Smooth muscle cell (in vitro differentiated cells): ENCODE data around the gene ZNF212. TPM values are rescaled to one million over a fixed set of nuclear protein-coding genes. Genes with fewer than 3 reads are reported as not detected.

ENCODE experiments used
- DNase-seq: peaks from one replicate; lab custom pipeline; 2025; ENCODE audit not compliant: unreplicated experiment; lab: John Stamatoyannopoulos, UW
- H2AFZ ChIP-seq: fragments of 200-600 bp; sonication (generic); 2 replicates; pipeline ENCODE4 v1.6.0; 2016; ENCODE audit warnings: antibody characterized with exemption, low read depth, mild to moderate bottlenecking
- H3F3A ChIP-seq: fragments of 200-600 bp; sonication (generic); 2 replicates; pipeline ENCODE4 v1.6.0; 2017; ENCODE audit warnings: antibody characterized with exemption, low read depth
- H3K27ac ChIP-seq: fragments of 200-600 bp; sonication (generic); 2 replicates; pipeline ENCODE4 v1.5.1; 2016; ENCODE audit warnings: low read depth, mild to moderate bottlenecking
- H3K27me3 ChIP-seq: fragments of 200-600 bp; sonication (generic); 2 replicates; pipeline ENCODE4 v1.6.1; 2016; ENCODE audit warnings: low read depth, mild to moderate bottlenecking
- H3K36me3 ChIP-seq: fragments of 200-600 bp; sonication (generic); 2 replicates; pipeline ENCODE4 v1.5.1; 2016; ENCODE audit warnings: low read depth
- H3K4me1 ChIP-seq: fragments of 200-600 bp; sonication (generic); 2 replicates; pipeline ENCODE4 v1.5.1; 2016; ENCODE audit warnings: low read depth
- H3K4me2 ChIP-seq: fragments of 200-600 bp; sonication (generic); 2 replicates; pipeline ENCODE4 v1.6.0; 2016; ENCODE audit warnings: mild to moderate bottlenecking
- H3K4me3 ChIP-seq: fragments of 200-600 bp; sonication (generic); 2 replicates; pipeline ENCODE4 v1.5.1; 2016; ENCODE audit warnings: mild to moderate bottlenecking
- H3K79me2 ChIP-seq: fragments of 200-600 bp; sonication (generic); 2 replicates; pipeline ENCODE4 v1.6.0; 2016; ENCODE audit warnings: low read depth, mild to moderate bottlenecking
- H3K9ac ChIP-seq: fragments of 200-600 bp; sonication (generic); 2 replicates; pipeline ENCODE4 v1.6.0; 2016; ENCODE audit warnings: low read depth
- H3K9me3 ChIP-seq: fragments of 200-600 bp; sonication (generic); replicated peaks from 2 replicates; pipeline ENCODE4 v1.5.1; 2016; ENCODE audit warnings: low read depth
- H4K20me1 ChIP-seq: fragments of 200-600 bp; sonication (generic); 2 replicates; pipeline ENCODE4 v1.6.0; 2016; ENCODE audit warnings: low read depth
- CTCF ChIP-seq: fragments of 200-600 bp; sonication (generic); IDR thresholded peaks from 2 replicates; pipeline ENCODE4 v1.5.1; 2017; ENCODE audit warnings: borderline replicate concordance, mild to moderate bottlenecking, antibody characterized with exemption; ENCODE audit not compliant: insufficient read depth, poor library complexity, severe bottlenecking
- WGBS: methylation state at CpG from one replicate; pipeline ENCODE4 v1.1.7; 2016; ENCODE audit warnings: low lambda C conversion rate; 5-methylcytosine and 5-hydroxymethylcytosine counted together
- polyA plus RNA-seq: library from polyadenylated mRNA; unstranded; fragments of >200 nt; fragmentation: Nextera tagmentation; extraction: Ambion mirVana; gene quantifications from 2 replicates; pipeline ENCODE4 v1.2.1, GENCODE V29; 2016
- total RNA-seq: library from RNA; depleted of rRNA; stranded (reverse); fragments of >200 nt; gene quantifications from 2 replicates; pipeline ENCODE4 v1.2.3, GENCODE V29; 2014

The ZNF212 gene
- total and polyA plus RNA-seq, 2 experiments from 2014 or later: 4.6 to 7.7 TPM

- no peak for DNase-seq
- Histone ChIP-seq H3K79me2 (peaks cover under 1% of the 10 kb centered on the region), H3K4me3 (no peak overlapping the region), H3K27ac (no peak overlapping the region), H3K36me3 (peaks cover 7% of the 10 kb centered on the region), H3K27me3 (no peaks in the 10 kb centered on the region), H3K4me2 (no peak overlapping the region), H3F3A (no peaks in the 10 kb centered on the region), H3K9ac (no peak overlapping the region), H4K20me1 (peaks cover 11% of the 10 kb centered on the region), H3K4me1 (no peaks in the 10 kb centered on the region), H2AFZ (no peak overlapping the region), H3K9me3 (no peaks in the 10 kb centered on the region)
- TF ChIP-seq CTCF: peak; percentile 62
- WGBS: 54% methylated on average over 7 of the region's 7 CpGs
Observed at GRCh38 chr7:149209518-149210269, 29.8 kb upstream of the ZNF212 start.

- Histone ChIP-seq H2AFZ (no peak overlapping the region), H3K4me2 (no peak overlapping the region), H3K27me3 (no peaks in the 10 kb centered on the region), H3F3A (no peaks in the 10 kb centered on the region), H3K4me3 (no peak overlapping the region), H3K9me3 (no peaks in the 10 kb centered on the region), H3K4me1 (no peaks in the 10 kb centered on the region), H4K20me1 (peaks cover 10% of the 10 kb centered on the region), H3K36me3 (peaks cover 7% of the 10 kb centered on the region), H3K27ac (no peak overlapping the region), H3K79me2 (no peaks in the 10 kb centered on the region), H3K9ac (no peak overlapping the region)
- no peak for DNase-seq
- no peak for TF ChIP-seq CTCF
- WGBS: 97% methylated on average over 11 of the region's 11 CpGs
Observed at GRCh38 chr7:149210551-149210950, 28.9 kb upstream of the ZNF212 start.

- no peaks in the 10 kb centered on the region for H3K9me3 ChIP-seq
- no peak for DNase-seq
- H3K27ac ChIP-seq: no peak overlapping the region
- H3F3A ChIP-seq: no peaks in the 10 kb centered on the region
- no peak overlapping the region for H3K4me2 ChIP-seq
- H4K20me1 ChIP-seq: peaks cover 3% of the 10 kb centered on the region
- H3K4me1 ChIP-seq: no peaks in the 10 kb centered on the region
- H3K27me3 ChIP-seq: no peaks in the 10 kb centered on the region
- no peak overlapping the region for H3K4me3 ChIP-seq
- no peak overlapping the region for H3K9ac ChIP-seq
- no peak for TF ChIP-seq CTCF
- no peak overlapping the region for H2AFZ ChIP-seq
- WGBS: 89% methylated on average over 6 of the region's 7 CpGs
- H3K79me2 ChIP-seq: no peaks in the 10 kb centered on the region
- peaks cover 10% of the 10 kb centered on the region for H3K36me3 ChIP-seq
Observed at GRCh38 chr7:149214020-149214720, 25.3 kb upstream of the ZNF212 start.
